GM18858 (cell line): ENCODE measurements around the gene OXCT1.
"Not testable (repeated sequence)": the region's sequence is repeated elsewhere in the genome, so short reads cannot be mapped to it uniquely, and the experiment has no call there.

ENCODE experiments used
- ATAC-seq: cut with Tn5 transposase; IDR thresholded peaks from one replicate; pipeline ENCODE4 v1.9.1; 2021; ENCODE audit not compliant: unreplicated experiment

The OXCT1 gene

GRCh38 chr5:41728281-41728680, 141.9 kb downstream of the OXCT1 start:
- no peak for ATAC-seq

DNA sequence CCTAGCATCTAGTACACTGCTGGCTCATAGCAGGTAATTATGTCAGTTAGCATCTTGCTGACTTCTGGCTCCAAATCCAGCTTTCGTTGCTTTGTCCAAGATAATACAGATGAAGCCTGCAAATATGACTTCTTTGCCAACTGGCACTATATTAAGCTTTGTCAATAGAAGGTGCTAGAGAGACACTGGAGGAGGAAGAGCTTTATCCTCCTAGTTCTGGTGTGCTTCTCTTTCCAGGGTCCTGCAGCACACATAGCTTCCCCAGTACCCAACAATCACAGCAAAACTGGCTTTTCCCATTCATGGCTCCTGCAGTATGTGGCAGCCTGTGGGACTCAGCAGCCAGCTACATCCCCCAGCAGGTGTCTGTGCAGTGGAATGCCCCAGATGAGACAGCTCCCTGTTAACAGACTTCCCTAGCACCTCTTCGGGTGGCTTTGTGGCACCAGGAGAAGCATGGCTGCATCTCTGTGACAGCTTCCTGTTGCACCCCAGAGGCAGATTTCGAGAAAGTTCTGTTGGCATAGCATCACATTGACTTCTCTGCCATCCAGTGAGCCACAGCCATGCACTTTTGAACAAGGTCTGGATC, 147.8 kb downstream of the OXCT1 start:
- ATAC-seq, result no peak

GRCh38 chr5:41721516-41721915, 148.7 kb downstream of the OXCT1 start:
- ATAC-seq, result no peak

DNA sequence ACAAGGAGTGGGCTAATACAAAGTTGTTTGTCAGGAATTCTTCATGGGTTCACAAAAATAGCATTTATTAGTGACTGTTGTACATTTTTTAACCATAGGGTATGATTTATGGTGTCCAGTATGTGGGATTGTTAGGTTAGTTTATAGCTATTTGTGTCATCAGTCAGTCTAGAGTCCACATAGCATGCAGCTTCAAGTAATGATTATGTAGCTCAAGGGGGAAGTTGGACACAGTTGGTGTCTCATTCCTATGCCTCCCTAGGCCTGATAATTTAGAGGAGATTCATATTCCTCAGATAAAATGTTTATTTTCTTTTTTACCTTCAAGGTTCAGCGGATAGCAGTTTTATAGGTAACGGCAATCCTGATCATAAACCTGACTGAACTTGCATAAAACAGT, 153.8 kb downstream of the OXCT1 start:
- no peak for ATAC-seq

DNA sequence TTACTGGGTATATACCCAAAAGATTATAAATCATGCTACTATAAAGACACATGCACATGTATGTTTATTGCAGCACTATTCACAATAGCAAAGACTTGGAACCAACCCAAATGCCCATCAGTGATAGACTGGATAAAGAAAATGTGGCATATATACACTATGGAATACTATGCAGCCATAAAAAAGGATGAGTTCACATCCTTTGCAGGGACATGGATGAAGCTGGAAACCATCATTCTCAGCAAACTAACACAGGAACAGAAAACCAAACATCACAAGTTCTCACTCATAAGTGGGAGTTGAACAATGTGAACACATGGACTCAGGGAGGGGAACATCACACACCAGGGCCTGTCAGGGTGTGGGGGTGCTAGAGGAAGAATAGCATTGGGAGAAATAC, 155.8 kb downstream of the OXCT1 start:
- ATAC-seq, result not testable (repeated sequence)

DNA sequence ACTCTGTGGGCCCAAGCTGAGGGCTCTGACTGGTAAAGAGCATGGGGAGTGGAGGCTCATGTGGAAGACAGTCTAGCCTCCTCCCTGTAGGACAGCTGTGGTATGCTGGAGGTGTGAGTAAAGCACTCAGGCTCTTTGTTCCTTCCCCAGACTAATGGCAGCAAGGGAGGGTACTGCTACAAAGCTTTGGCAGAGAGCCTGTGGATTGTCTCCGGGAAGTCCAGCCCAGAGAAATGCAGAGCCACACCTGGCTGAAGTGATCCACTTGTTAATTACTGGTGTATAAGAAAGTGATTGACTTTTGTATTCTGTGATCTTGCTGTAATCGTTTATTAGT, 161.7 kb downstream of the OXCT1 start:
- no peak for ATAC-seq

DNA sequence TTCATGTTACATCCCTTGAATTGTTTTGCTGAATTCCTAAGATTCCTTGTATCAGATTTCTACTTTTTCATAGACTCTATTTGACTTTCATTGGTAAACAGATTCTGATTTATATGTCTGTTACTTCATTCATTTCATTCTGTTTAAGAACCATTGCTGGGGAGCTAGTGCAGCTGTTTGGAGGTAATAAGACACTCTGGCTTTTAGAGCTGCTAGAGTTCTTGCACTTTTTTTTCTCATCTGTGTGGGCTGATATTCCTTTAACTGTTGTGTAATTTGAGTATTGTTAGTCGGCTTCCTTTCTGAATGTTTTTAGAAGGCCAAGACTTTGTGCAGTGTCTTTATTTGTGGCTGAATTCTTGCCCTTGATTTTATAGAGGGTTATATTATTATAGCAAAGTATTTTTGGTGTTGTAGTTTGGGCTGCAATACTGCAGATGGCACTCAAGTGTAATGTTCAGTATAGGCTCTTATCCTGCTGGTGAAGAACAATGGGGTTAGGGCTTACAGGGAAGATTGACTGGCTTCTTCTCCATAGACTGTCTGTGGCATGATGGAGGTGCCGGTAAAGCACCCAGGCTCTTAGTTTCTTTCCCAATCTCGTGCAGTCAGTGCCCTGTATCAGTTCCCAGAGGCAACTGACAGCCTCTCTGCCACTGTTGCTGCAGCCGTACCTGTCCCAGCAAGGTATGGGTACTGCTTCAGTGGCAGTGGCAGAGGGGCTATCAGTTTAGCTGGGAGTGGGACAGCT, 162.2 kb downstream of the OXCT1 start:
- ATAC-seq, result peak; percentile 87

- peak; percentile 69 for ATAC-seq
Observed at GRCh38 chr5:41695920-41696582, 174.2 kb downstream of the OXCT1 start.

GRCh38 chr5:41686767-41687166, 183.5 kb downstream of the OXCT1 start:
- ATAC-seq, result no peak

DNA sequence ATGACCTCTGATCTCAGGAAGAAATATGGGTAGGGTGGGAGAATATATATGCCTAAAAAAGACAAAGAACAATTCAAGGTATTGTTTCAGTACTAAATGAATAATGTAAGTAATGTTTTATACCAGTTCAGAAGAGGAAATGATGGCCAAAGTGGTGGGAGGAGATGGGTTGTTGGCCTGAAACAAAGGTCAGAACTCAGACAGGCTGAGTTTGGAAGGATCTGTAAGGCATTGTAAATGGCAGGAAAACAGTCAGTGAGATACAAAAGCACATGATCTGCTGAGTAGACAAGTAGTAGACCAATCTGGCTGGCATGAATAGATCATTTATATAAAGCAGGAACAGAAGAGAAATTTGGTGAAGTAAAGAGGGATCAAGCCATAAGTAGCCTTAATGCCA, 184.0 kb downstream of the OXCT1 start:
- no peak for ATAC-seq

DNA sequence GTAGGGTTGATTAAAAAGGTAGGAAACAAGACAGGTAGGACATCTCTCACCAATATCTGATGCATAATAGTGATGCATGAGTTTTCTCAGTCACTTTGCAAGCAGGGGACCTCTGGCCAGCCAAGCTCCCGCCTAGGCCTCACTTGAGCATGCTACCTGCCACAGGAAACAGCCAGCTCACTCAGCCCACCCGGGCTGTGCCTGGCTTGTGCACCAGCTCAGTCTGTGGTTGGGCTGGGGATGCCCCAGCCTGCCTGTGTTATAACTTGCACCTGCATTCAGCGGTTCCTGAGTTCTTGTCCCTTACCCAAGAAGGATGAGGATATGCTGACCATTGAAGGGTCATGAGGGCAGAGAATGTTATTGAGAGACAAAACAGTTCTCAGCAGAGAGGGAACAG, 187.0 kb downstream of the OXCT1 start:
- ATAC-seq, result peak; percentile 70

GRCh38 chr5:41682641-41683040, 187.6 kb downstream of the OXCT1 start:
- no peak for ATAC-seq

GRCh38 chr5:41681840-41682239, 188.4 kb downstream of the OXCT1 start:
- no peak for ATAC-seq
